NCI-H1930 (cell line): ENCODE data around the gene OSBPL2.
A peak's percentile ranks its signal among the peaks of the same experiment; 100 is the strongest.

Experiments used
- DNase-seq, 2 experiments: peaks; one replicate each; lab custom pipeline; 2025; lab: John Stamatoyannopoulos, UW

OSBPL2 gene

GRCh38 chr20:62235777-62236157, 2.6 kb upstream of the OSBPL2 start:
- no peak for DNase-seq

- DNase-seq, result no peak
Observed at GRCh38 chr20:62236200-62236599, 2.1 kb upstream of the OSBPL2 start.

DNA sequence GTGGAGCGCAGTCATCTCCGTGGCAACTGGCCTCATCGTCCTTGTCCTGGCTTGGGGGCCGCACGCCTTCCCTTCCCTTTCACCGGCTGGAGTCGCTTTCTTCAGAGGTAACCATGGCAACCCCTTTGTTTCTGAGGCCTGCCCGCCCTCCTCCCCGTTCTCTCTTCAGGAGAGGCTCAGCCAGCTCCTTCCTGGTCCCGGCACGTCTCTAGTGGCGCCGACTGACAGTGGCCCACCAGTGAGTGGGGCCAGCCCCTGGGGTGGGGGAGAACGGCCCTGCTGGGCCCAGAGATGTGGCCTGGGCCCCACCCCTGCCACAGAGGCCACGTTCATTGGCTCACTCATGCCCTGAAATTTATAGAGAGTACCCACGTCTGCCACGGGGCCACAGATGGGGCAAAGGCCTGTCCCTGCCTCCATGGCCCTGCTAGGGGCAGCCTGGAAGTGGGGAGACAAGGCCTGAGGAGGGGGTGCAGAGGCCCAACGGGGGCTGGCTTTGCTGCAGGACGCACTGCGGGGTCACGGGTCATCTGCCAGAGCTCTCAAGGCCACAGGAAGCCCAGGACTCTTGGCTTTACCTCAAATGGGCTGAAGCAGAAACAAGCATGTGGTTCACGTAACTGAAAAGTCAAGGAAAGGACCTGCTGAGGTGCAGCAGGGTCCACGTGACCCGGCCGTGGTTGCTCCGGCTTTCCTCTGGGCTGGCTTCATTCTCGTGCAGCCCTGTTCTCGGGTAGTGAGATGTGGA, 1.4 kb upstream of the OSBPL2 start:
- DNase-seq, result peak; percentile 18 to 53

DNA sequence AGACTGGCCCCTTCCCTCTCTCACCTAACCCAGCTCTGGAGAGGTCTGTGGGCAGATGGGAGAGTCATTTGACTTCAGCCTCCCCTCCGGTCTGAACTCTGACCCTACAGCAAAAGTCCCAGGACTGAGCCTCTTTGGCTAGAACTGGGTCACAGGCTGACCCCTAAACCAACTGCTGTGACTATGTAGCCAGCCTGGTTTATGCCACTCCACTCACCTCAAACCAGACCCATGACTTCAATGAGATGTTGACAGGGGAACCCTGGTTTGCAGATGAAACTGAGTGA, 864 bp upstream of the OSBPL2 start:
- no peak for DNase-seq

DNA sequence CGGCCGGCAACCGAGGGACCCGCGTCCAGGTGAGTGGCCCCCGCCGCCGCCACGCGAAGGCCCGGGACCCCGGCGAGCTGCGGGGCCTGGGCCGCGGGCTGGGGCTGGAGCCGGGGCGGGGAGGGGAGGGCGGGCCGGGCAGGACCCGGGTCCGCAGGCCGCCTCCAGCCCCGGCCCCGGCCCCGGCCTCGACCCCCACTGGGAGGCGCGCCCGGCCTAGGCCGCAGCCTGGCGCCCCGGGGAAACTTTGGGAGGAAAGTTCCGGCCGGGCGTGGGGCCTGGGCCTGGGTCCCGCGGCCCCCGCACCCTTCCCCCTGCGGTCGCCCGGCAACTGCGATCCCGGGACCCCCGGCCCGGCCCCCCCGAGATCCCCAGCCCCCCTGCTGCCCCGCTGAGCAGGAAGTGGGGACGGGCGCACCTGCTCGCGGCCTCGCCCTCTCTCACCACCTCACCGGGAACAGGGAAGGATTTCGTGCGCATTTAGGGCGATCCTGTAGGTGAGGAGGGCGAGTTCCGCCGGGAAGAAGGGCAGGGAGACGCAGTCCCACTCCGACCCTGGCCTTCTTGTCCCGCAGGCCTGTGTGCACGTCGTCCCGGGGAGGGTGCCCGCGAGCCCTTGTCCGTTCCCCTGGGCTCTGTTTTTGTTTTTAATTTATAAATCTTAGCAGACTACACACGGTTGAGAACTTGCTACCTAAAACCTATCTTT, 402 bp downstream of the OSBPL2 start:
- peak in 1 of 2 experiments; percentile 51 for DNase-seq

- DNase-seq, result no peak
Observed at GRCh38 chr20:62239278-62239879, 1.1 kb downstream of the OSBPL2 start.

DNA sequence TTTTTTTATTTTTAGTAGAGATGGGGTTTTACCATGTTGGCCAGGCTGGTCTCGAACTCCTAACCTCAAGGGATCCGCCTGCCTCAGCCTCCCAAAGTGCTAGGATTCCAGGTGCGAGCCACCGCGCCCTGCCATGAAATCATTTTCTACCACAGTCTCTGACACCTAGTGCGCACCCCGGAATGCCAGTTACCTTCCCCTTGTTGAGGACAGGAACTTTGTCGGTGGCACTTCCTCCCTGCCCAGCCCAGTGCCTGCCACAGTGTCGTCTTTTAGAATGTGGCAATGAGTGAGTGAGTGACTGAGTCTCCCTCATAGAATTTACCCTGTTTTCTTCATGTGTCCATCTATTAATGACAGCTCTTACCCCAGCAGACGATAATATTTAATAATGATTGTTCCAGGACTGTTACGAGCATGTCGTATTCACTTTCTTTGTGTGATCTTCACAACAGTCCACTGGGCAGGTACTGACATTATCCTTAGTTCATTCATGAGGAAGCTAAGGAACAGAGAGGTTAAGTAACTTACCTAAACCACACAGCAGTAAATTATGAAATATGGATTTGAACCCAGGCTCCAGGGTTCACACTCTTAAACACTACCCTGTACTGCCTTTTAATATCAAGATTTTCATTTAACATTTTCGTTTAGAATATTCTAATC, 1.8 kb downstream of the OSBPL2 start:
- no peak for DNase-seq

GRCh38 chr20:62241506-62241905, 3.2 kb downstream of the OSBPL2 start:
- DNase-seq, result no peak

DNA sequence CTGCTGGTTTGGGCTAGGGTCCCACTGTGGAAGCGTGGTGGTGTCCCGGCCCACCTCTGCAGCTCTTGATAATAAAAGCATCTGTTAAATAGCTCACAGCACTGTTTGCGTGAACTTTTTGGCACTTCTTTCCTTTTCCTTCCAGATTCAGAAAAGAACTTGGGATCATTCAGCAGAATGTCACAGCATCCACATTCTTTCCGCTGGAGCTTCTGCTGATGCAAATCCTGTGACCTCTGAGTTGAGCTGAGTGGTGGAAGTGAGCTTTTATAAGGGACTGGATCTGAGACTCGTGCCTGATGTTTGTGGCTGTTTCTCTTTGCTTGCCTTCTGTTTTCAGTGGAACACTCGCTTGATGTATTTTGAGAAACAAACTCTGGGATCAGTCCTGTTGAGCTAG, 3.9 kb downstream of the OSBPL2 start:
- DNase-seq, result no peak

GRCh38 chr20:62243106-62243505, 4.8 kb downstream of the OSBPL2 start:
- DNase-seq, result no peak

GRCh38 chr20:62243906-62244515, 5.7 kb downstream of the OSBPL2 start:
- DNase-seq, result no peak

DNA sequence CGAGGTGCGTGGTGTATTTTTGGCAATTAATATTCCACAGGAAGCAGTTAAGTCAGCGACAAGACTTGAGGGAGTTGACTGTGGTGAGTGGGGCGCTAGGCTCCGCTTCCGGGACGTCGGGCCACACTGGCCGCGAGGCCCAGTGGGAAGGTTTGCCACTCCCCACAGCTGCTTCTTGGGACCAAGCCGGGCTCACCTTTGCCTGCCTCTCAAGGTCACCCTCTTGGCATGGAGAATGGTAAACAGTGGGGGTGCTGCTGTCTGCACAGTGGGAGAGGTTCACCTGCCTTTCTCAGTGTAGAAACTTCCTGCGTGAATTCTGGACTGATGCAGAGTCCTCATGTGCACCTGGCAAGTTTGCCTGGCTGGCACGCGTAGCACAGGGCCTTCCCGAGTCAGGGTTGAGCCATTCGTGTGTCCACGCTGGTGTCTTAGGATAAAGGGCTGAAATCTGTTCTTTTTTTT, 6.4 kb downstream of the OSBPL2 start:
- no peak for DNase-seq

GRCh38 chr20:62245911-62246280, 7.6 kb downstream of the OSBPL2 start:
- DNase-seq, result no peak

GRCh38 chr20:62246431-62246830, 8.1 kb downstream of the OSBPL2 start:
- no peak for DNase-seq

- no peak for DNase-seq
Observed at GRCh38 chr20:62246872-62247652, 8.7 kb downstream of the OSBPL2 start.

DNA sequence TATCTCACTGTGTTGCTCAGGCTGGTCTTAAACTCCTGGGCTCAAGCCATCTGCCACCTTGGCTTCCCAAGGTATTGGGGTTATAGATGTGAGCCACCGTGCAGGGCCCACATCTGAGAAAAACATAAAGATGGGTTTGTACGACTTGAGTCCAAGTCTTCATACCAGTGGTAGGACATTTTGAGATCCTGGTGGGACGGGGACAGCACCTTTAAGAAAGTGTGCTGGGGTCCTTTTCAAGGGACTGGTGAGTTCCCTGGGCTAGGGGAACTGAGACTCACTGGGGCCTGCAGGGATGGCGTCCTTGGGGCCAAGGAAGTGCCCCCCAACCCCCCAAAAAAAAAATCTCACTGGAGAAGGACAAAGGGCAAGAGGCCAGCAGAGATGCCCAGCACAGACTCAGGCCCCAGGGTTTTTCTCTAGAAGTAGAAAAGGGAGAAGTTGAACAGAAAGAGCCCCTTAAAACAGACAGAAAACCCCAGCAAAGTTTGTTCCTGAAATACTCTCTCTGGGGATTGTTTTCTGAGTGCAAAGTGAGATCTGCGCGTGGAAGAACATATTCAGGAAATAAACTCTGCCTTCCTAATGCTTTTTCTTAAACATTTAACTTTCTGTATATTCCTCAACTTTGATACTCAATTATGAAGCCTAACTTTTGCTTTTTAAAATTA, 10.7 kb downstream of the OSBPL2 start:
- no peak for DNase-seq

DNA sequence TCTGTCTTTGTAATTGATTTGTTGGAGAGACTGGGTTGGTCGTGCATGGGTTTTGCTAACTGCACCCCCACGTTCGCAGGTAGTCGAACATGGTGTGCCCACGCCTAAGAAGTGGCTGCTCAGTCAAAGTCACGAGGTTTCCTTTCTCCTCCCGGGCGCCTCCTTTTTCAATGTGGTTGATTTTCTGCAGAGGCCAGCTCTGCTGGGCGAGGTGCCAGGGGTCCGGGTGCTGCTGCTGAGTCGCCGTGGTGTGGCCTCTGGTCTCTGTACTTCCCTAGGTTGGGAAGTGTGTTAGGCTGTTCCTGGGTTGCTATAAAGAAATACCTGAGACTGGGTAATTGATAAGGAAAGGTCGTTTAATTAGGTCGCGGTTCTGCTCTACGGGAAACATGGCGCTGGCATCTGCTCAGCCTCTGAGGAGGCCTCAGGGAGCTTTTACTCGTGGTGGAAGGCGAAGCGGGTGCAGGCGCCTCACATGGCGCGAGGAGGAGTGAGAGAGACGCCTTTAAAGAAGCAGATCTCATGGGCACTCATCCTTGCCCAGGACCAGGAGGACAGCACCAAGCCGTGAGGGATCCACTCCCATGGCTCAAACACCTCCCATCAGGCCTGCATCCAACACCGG, 14.1 kb downstream of the OSBPL2 start:
- DNase-seq, result no peak

GRCh38 chr20:62253398-62253797, 15.1 kb downstream of the OSBPL2 start:
- DNase-seq, result no peak

- DNase-seq, result no peak
Observed at GRCh38 chr20:62254021-62254724, 15.9 kb downstream of the OSBPL2 start.

GRCh38 chr20:62255976-62256375, 17.7 kb downstream of the OSBPL2 start:
- DNase-seq, result no peak
